K562 (cell line): ENCODE data around the gene GAL3ST3. TPM values are rescaled to one million over a fixed set of nuclear protein-coding genes. Genes with fewer than 3 reads are reported as not detected.

Source experiments
- ATAC-seq: fragments of 200-7000 bp; cut with Tn5 transposase; 3 replicates; pipeline ENCODE4 v1.9.1; 2020; ENCODE audit warnings: moderate library complexity
- BruUV-seq: library from RNA; stranded (reverse); fragments of 400-500 nt; replicated peaks from 2 replicates; lab custom pipeline; 2021; lab: Mats Ljungman, UMichigan
- CTCF ChIA-PET: fragments of 300-600 bp; formaldehyde crosslinking; extraction: SDS; loops from one replicate; lab custom pipeline; 2021; ENCODE audit warnings: low intra/inter-chr PET ratio; lab: Yijun Ruan, JAX
- POLR2A ChIA-PET: fragments of 300-600, 350-650 bp; sonication (Branson Sonifier 250); formaldehyde crosslinking; extraction: SDS; loops from one replicate; lab custom pipeline; 2021; ENCODE audit warnings: antibody characterized with exemption, inconsistent platforms; lab: Yijun Ruan, JAX
- DNase-seq, 4 experiments: peaks; one replicate each; pipeline versions ENCODE4 v3.0.0 to v3.0.0-alpha.2; 2011 to 2018; ENCODE audit warnings: low spot score in 3 of 4, mixed read lengths in 3 of 4; ENCODE audit errors: extremely low read depth in 1 of 4
- FAIRE-seq: peaks from 2 replicates; lab custom pipeline; 2011; peaks lifted over from hg19 to GRCh38; lab: Jason Lieb, UNC
- H2AFZ ChIP-seq: 2 replicates; pipeline ENCODE4 v1.6.0; 2011; ENCODE audit warnings: low read depth, low read length, control low read depth, inconsistent platforms
- H3K27ac ChIP-seq: fragments of 200-600 bp; 3 replicates; pipeline ENCODE4 v1.8.0; 2011; ENCODE audit warnings: low read depth, mild to moderate bottlenecking, control low read depth, inconsistent platforms, low read length, moderate library complexity, mixed read lengths; ENCODE audit errors: extremely low read depth
- H3K27me3 ChIP-seq, 2 experiments: fragments of 300-600 bp in 1 of 2; 2 replicates in 1 of 2; 3 replicates in 1 of 2; pipeline versions ENCODE4 v1.6.0 to v1.8.0; 2011; ENCODE audit warnings: inconsistent platforms in 2 of 2, low read length in 2 of 2, mild to moderate bottlenecking in 1 of 2, mixed read lengths in 1 of 2, moderate library complexity in 1 of 2; ENCODE audit not compliant: control insufficient read depth in 2 of 2, insufficient read depth in 2 of 2
- H3K36me3 ChIP-seq: fragments of 300-600 bp; 3 replicates; pipeline ENCODE4 v1.8.0; 2011; ENCODE audit warnings: mild to moderate bottlenecking, low read length, inconsistent platforms; ENCODE audit not compliant: control insufficient read depth, insufficient read depth
- H3K4me1 ChIP-seq, 2 experiments: fragments of 200-600 bp in 1 of 2; replicated peaks in 1 of 2; 2 replicates in 1 of 2; 3 replicates in 1 of 2; pipeline versions ENCODE4 v1.5.1 to v1.8.0; 2011; ENCODE audit warnings: inconsistent platforms in 2 of 2, low read length in 2 of 2, mild to moderate bottlenecking in 1 of 2, mixed read lengths in 1 of 2, moderate library complexity in 1 of 2; ENCODE audit not compliant: control insufficient read depth in 2 of 2, insufficient read depth in 2 of 2
- H3K4me2 ChIP-seq: 2 replicates; pipeline ENCODE4 v1.6.1; 2011; ENCODE audit warnings: low read length, control low read depth, inconsistent platforms, mixed read lengths; ENCODE audit not compliant: insufficient read depth
- H3K4me3 ChIP-seq: fragments of 200-600 bp; sonication (generic), shearing (Covaris generic); 2 replicates; pipeline ENCODE4 v1.5.1; 2016; ENCODE audit warnings: control low read depth, inconsistent platforms
- H3K79me2 ChIP-seq: fragments of 200-600 bp; 3 replicates; pipeline ENCODE4 v1.8.0; 2011; ENCODE audit warnings: low read length, inconsistent platforms; ENCODE audit not compliant: control insufficient read depth, insufficient read depth
- H3K9ac ChIP-seq, 2 experiments: 2 replicates each; pipeline versions ENCODE4 v1.6.0 to v1.6.1; 2011; ENCODE audit warnings: low read depth in 2 of 2, low read length in 2 of 2, control low read depth in 1 of 2, inconsistent platforms in 1 of 2, mild to moderate bottlenecking in 1 of 2, mixed read lengths in 1 of 2; ENCODE audit not compliant: insufficient read depth in 1 of 2
- H3K9me1 ChIP-seq: one replicate; pipeline ENCODE4 v1.6.0; 2011; ENCODE audit warnings: inconsistent platforms, mild to moderate bottlenecking, low read length, moderate library complexity; ENCODE audit not compliant: control insufficient read depth, insufficient read depth
- H3K9me3 ChIP-seq: replicated peaks from 2 replicates; pipeline ENCODE4 v1.5.1; 2011; ENCODE audit warnings: low read depth, low read length, inconsistent platforms; ENCODE audit not compliant: control insufficient read depth, insufficient read depth
- H4K20me1 ChIP-seq: replicated peaks from 2 replicates; pipeline ENCODE4 v1.6.1; 2011; ENCODE audit warnings: low read length, inconsistent platforms, mixed read lengths; ENCODE audit not compliant: control insufficient read depth, insufficient read depth
- EP300 ChIP-seq: IDR thresholded peaks from 2 replicates; pipeline ENCODE4 v1.6.1; 2012; ENCODE audit warnings: low read length, improper control_type of control experiment
- EWSR1 ChIP-seq: fragments of 450-650 bp; IDR thresholded peaks from 2 replicates; pipeline ENCODE4 v1.6.1; 2018; ENCODE audit warnings: borderline replicate concordance, mild to moderate bottlenecking, low read depth, moderate library complexity; ENCODE audit not compliant: partially characterized antibody
- FOXO4 ChIP-seq: fragments of 450-650 bp; formaldehyde crosslinking; IDR thresholded peaks from 2 replicates; pipeline ENCODE4 v1.4.0; 2020; ENCODE audit warnings: mild to moderate bottlenecking, moderate library complexity
- HNRNPLL ChIP-seq: fragments of 200-400 bp; formaldehyde crosslinking; IDR thresholded peaks from 2 replicates; pipeline ENCODE4 v1.6.1; 2017; ENCODE audit warnings: low read length, low read depth, mild to moderate bottlenecking; ENCODE audit not compliant: poor library complexity, severe bottlenecking
- MAFK ChIP-seq: IDR thresholded peaks from 2 replicates; pipeline ENCODE4 v1.6.1; 2011; ENCODE audit warnings: low read length, improper control_type of control experiment
- NRF1 ChIP-seq, 2 experiments: fragments of 450-650 bp; IDR thresholded peaks in 1 of 2; conservative IDR thresholded peaks in 1 of 2; 2 replicates each; pipeline ENCODE4 v1.6.1; 2014; ENCODE audit warnings: mild to moderate bottlenecking in 2 of 2
- POLR3A ChIP-seq: IDR thresholded peaks from 2 replicates; pipeline ENCODE4 v1.6.1; 2011; ENCODE audit warnings: borderline replicate concordance, mild to moderate bottlenecking, moderate library complexity; ENCODE audit not compliant: insufficient read length, insufficient read depth; ENCODE audit errors: extremely low read depth
- RB1 ChIP-seq: fragments of 450-650 bp; IDR thresholded peaks from 2 replicates; pipeline ENCODE4 v1.6.1; 2017; ENCODE audit warnings: low read depth, mild to moderate bottlenecking
- SAP30 ChIP-seq: fragments of 200-600 bp; sonication (generic); IDR thresholded peaks from 2 replicates; pipeline ENCODE4 v1.6.1; 2012; ENCODE audit warnings: borderline replicate concordance, low read depth, mild to moderate bottlenecking, moderate library complexity, low read length, control low read depth, inconsistent platforms; ENCODE audit not compliant: insufficient read depth, poor library complexity, severe bottlenecking
- SIN3A ChIP-seq, 2 experiments: fragments of 150-350 bp in 1 of 2; IDR thresholded peaks; 2 replicates each; pipeline ENCODE4 v1.6.1; 2011 to 2016; ENCODE audit warnings: borderline replicate concordance in 2 of 2, low read depth in 2 of 2, low read length in 2 of 2, mild to moderate bottlenecking in 2 of 2, moderate library complexity in 2 of 2; ENCODE audit not compliant: control insufficient read depth in 1 of 2
- ZNF212 ChIP-seq: fragments of 450-650 bp; formaldehyde crosslinking; IDR thresholded peaks from 2 replicates; pipeline ENCODE4 v1.4.0; 2020; ENCODE audit warnings: mild to moderate bottlenecking
- ZNF518B ChIP-seq: fragments of 250-450 bp; sonication (Bioruptor Pico); IDR thresholded peaks from 2 replicates; pipeline ENCODE4 v1.5.0; 2021; ENCODE audit warnings: mild to moderate bottlenecking, moderate library complexity
- WGBS: fragments of 100-300 bp; shearing (Covaris generic); methylation state at CpG from one replicate; pipeline ENCODE4 v1.1.6; 2016; ENCODE audit warnings: low coverage, mixed read lengths; ENCODE audit not compliant: insufficient coverage; ENCODE audit errors: missing lambda C conversion rate; 5-methylcytosine and 5-hydroxymethylcytosine counted together
- in situ Hi-C: fragments of 300-500 bp; cut with MboI; formaldehyde crosslinking; loops from 4 replicates; pipeline ENCODE4 v1.15.0; 2018; ENCODE audit warnings: inconsistent platforms, mixed read lengths
- intact Hi-C: fragments of 100-400 bp; cut with micrococcal nuclease; formaldehyde crosslinking; loops from 2 replicates; pipeline ENCODE4 v1.14.2; 2022
- polyA plus RNA-seq, 8 experiments: library from polyadenylated mRNA; depleted of rRNA in 4 of 8; stranded (reverse) in 5 of 8; unstranded in 3 of 8; fragments of >200 nt; fragmentation: Nextera tagmentation in 2 of 8; fragmentation: Illumina TruSeq in 1 of 8; extraction: Ambion mirVana in 2 of 8; extraction: Trizol in 1 of 8; gene quantifications; 2 replicates each; pipeline versions ENCODE4 v1.2.1 to v1.2.3, GENCODE V29; 2011 to 2014; ENCODE audit warnings: inconsistent platforms in 1 of 8, missing spikeins in 1 of 8
- total RNA-seq, 7 experiments: library from RNA; depleted of rRNA in 6 of 7; stranded (reverse); fragments of >200 nt in 6 of 7; fragmentation: Illumina TruSeq in 2 of 7; extraction: Trizol in 2 of 7; gene quantifications; 2 replicates each; pipeline versions ENCODE4 v1.2.1 to v1.2.3, GENCODE V29; 2011 to 2021; ENCODE audit warnings: low replicate concordance in 1 of 7
- TF ChIP-seq, protein P1 (sequence below): fragments of 250-450 bp; sonication (Bioruptor Pico); IDR thresholded peaks from 2 replicates; pipeline ENCODE4 v1.5.1; 2021; ENCODE audit warnings: mild to moderate bottlenecking

The GAL3ST3 gene
- total and polyA plus RNA-seq, 9 of the 15 experiments (the other 6 are each of a cell fraction or from before 2014, with no cell fraction given), result not detected

DNA sequence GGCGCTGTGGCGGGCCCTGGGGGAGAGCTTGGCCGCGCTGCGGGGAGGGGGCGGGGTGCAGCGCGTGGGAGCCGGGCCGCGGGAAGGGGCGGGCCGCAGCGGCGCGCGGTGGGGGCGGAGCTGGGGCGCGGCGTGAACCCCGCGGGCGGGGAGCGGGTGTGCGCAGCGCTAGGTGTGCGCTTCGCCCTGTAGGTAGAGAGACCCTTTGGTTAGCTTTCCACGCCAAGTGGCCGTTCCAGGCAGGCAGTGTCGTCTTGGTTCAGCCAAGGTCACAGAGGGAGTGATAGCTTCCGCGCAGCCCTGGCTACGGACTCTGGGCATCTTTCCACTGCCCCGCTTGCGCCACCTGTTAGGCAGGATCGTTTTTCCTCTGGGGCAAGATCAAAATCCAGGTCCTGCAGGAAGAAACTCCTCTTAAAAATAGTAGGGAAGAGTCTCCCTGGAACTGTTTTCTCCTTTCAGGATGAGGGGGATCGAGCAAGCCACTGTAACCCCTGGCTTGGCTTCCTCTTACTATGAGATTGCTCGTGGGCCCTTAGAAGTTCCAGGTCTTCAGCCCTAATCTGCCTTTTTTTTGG is 46.2 kb downstream of the GAL3ST3 start:
- POLR2A ChIA-PET, result interaction anchor here (0.6 to 1.5 kb wide), 10 partner anchors 11 to 291 kb away, joined by 3 to 9 read pairs (median 3); partner anchors contain the start of genes CCDC85B and KAT5
- peak overlapping the region; percentile 98 for H3K9ac ChIP-seq
- H3K79me2 ChIP-seq, result peaks cover 47% of the 10 kb centered on the region
- peak overlapping the region; percentile 99 for H3K27ac ChIP-seq
- ATAC-seq (peak; percentile 82), DNase-seq (peak in 3 of 4 experiments; percentile 84 to 93 (median 93)), FAIRE-seq (no peak)
- 0% methylated on average over 11 of the region's 40 CpGs for WGBS
- H4K20me1 ChIP-seq, result peaks cover 3% of the 10 kb centered on the region; the same call in 1 of the 2 replicates
- peaks cover 56% of the 10 kb centered on the region for H3K36me3 ChIP-seq
- H3K27me3 ChIP-seq, result no peaks in the 10 kb centered on the region
- no TSS peak for BruUV-seq
- H3K4me3 ChIP-seq, result peak overlapping the region; percentile 95
- CTCF ChIA-PET, result interaction anchor here (0.7 kb wide), 1 partner anchor 464 kb away, joined by 3 read pairs; no protein-coding TSS in a partner anchor
- no peaks in the 10 kb centered on the region for H3K9me3 ChIP-seq
- in situ Hi-C loops, result no loop called here
- H3K4me2 ChIP-seq, result peak overlapping the region; percentile 100
- no peaks in the 10 kb centered on the region for H3K9me1 ChIP-seq
- H2AFZ ChIP-seq, result peak overlapping the region; percentile 99
- H3K4me1 ChIP-seq, result peaks cover 26 to 28% of the 10 kb centered on the region in 2 experiments; a peak in 4 of 5 replicates
- intact Hi-C loops, result loop anchor here (2.0 to 5.0 kb wide), 2 partner anchors 42 to 65 kb away; partner anchors contain the start of gene SART1
- TF ChIP-seq, protein P1, sequence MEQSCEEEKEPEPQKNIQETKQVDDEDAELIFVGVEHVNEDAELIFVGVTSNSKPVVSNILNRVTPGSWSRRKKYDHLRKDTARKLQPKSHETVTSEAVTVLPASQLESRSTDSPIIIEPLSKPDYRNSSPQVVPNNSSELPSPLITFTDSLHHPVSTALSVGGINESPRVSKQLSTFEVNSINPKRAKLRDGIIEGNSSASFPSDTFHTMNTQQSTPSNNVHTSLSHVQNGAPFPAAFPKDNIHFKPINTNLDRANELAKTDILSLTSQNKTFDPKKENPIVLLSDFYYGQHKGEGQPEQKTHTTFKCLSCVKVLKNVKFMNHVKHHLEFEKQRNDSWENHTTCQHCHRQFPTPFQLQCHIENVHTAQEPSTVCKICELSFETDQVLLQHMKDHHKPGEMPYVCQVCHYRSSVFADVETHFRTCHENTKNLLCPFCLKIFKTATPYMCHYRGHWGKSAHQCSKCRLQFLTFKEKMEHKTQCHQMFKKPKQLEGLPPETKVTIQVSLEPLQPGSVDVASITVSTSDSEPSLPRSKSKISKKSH (CRISPR knock-in tag), result no peak
- TF ChIP-seq SAP30 (peak; percentile 74), FOXO4 (CRISPR knock-in tag) (0 out of 2 replicates have a peak, but pooled peaks have one; percentile 17), NRF1 (conservative IDR thresholded peaks at IDR 0.05 in 1 of 2, IDR thresholded peaks at IDR 0.05 in 1 of 2) (peak; percentile 56 to 65; a peak in 2 of 4 replicates), POLR3A (no peak), SIN3A (IDR thresholded peaks at IDR 0.05; ENCODE audit: borderline replicate concordance in 2 of 2, control insufficient read depth in 1 of 2, low read depth in 2 of 2, low read length in 2 of 2) (peak in 1 of 2 experiments; percentile 48; a peak in 1 of 4 replicates), HNRNPLL (no peak), MAFK (no peak), EP300 (no peak), ZNF518B (CRISPR knock-in tag) (no peak), RB1 (peak; percentile 44; the same call in 1 of the 2 replicates), EWSR1 (no peak), ZNF212 (no peak)
